ENCODE data around the gene PLAAT2. TPM values are rescaled to one million over a fixed set of nuclear protein-coding genes. Genes with fewer than 3 reads are reported as not detected.
A peak's percentile ranks its signal among the peaks of the same experiment; 100 is the strongest.

PLAAT2 gene
- total and polyA plus RNA-seq, 4 donors, result 0.32 to 0.44 TPM; not detected in 2

GRCh38 chr11:63510360-63511047 lies 52.7 kb downstream of the PLAAT2 start:
- WGBS, result 66% methylated on average over 7 of the region's 7 CpGs
- peaks cover 8 to 33% (median 23%) of the 10 kb centered on the region in 4 donors for H3K4me1 ChIP-seq (ENCODE audit: control insufficient read depth in 4 of 4, insufficient read depth in 4 of 4, low read length in 3 of 4)
- no peaks in the 10 kb centered on the region for H3K9me3 ChIP-seq (ENCODE audit: control insufficient read depth in 4 of 4, low read length in 3 of 4)
- H3K36me3 ChIP-seq (ENCODE audit: control insufficient read depth in 4 of 4, insufficient read depth in 3 of 4, low read depth in 1 of 4, low read length in 3 of 4), result no peaks in the 10 kb centered on the region
- H3K27me3 ChIP-seq (ENCODE audit: control insufficient read depth in 4 of 4, insufficient read depth in 4 of 4, low read length in 3 of 4), result no peaks in the 10 kb centered on the region
- no peak overlapping the region for H3K4me3 ChIP-seq (ENCODE audit: low read depth in 1 of 3, low read length in 3 of 3)
- peak overlapping the region in 1 of 2 donors; percentile 43 for H3K27ac ChIP-seq (ENCODE audit: low read depth in 1 of 2, low read length in 2 of 2)
- TF ChIP-seq YY1 (IDR thresholded peaks at IDR 0.05) (peak; percentile 82), ZBTB33 (IDR thresholded peaks at IDR 0.05) (no peak), GABPA (IDR thresholded peaks at IDR 0.05 in 1 of 2, conservative IDR thresholded peaks at IDR 0.05 in 1 of 2) (peak in 1 of 2 donors; percentile 18), FOXA2 (IDR thresholded peaks at IDR 0.05) (no peak), SP1 (IDR thresholded peaks at IDR 0.05) (peak; percentile 77), JUND (IDR thresholded peaks at IDR 0.05) (no peak), MAX (IDR thresholded peaks at IDR 0.05) (peak; percentile 68), HNF4A (conservative IDR thresholded peaks at IDR 0.05) (peak; percentile 95 to 97), HNF4G (IDR thresholded peaks at IDR 0.05) (peak; percentile 47), RAD21 (IDR thresholded peaks at IDR 0.05) (peak; percentile 21 to 60), TAF1 (conservative IDR thresholded peaks at IDR 0.05) (no peak), NR2F2 (IDR thresholded peaks at IDR 0.05) (no peak), EGR1 (IDR thresholded peaks at IDR 0.05; ENCODE audit: low read depth in 2 of 2) (no peak), RXRA (IDR thresholded peaks at IDR 0.05) (peak; percentile 74 to 85), FOXA1 (IDR thresholded peaks at IDR 0.05) (no peak), REST (IDR thresholded peaks at IDR 0.05) (peak; percentile 41)
- TF ChIP-seq, protein P1, sequence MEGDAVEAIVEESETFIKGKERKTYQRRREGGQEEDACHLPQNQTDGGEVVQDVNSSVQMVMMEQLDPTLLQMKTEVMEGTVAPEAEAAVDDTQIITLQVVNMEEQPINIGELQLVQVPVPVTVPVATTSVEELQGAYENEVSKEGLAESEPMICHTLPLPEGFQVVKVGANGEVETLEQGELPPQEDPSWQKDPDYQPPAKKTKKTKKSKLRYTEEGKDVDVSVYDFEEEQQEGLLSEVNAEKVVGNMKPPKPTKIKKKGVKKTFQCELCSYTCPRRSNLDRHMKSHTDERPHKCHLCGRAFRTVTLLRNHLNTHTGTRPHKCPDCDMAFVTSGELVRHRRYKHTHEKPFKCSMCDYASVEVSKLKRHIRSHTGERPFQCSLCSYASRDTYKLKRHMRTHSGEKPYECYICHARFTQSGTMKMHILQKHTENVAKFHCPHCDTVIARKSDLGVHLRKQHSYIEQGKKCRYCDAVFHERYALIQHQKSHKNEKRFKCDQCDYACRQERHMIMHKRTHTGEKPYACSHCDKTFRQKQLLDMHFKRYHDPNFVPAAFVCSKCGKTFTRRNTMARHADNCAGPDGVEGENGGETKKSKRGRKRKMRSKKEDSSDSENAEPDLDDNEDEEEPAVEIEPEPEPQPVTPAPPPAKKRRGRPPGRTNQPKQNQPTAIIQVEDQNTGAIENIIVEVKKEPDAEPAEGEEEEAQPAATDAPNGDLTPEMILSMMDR (IDR thresholded peaks at IDR 0.05; ENCODE audit: low read depth, low read length, missing input control), result peak; percentile 7
- TF ChIP-seq, protein P2, sequence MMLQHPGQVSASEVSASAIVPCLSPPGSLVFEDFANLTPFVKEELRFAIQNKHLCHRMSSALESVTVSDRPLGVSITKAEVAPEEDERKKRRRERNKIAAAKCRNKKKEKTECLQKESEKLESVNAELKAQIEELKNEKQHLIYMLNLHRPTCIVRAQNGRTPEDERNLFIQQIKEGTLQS (IDR thresholded peaks at IDR 0.05), result no peak
- DNase-seq (ENCODE audit: low spot score), result peak; percentile 29
- no peak overlapping the region for H3K9ac ChIP-seq (ENCODE audit: low read depth in 1 of 2, low read length in 2 of 2)
